GM12865 (cell line): Measurements from ENCODE around the gene GPR151.

ENCODE experiments used
- DNase-seq: peaks from one replicate; pipeline ENCODE4 v3.0.0; 2010; ENCODE audit warnings: low read depth
- H3K4me3 ChIP-seq: 2 replicates; pipeline ENCODE4 v1.5.1; 2011; ENCODE audit warnings: mild to moderate bottlenecking, low read depth, low read length, control low read depth
- TF ChIP-seq, protein P1 (sequence below): IDR thresholded peaks from 2 replicates; pipeline ENCODE4 v1.5.1; 2011; ENCODE audit warnings: low read length, control low read depth, low read depth, inconsistent platforms; ENCODE audit not compliant: insufficient read depth; ENCODE audit errors: missing control alignments

GPR151 gene

GRCh38 chr5:146482775-146483174 lies 33.2 kb downstream of the GPR151 start:
- DNase-seq = no peak
- no peak overlapping the region for H3K4me3 ChIP-seq
- TF ChIP-seq, protein P1, sequence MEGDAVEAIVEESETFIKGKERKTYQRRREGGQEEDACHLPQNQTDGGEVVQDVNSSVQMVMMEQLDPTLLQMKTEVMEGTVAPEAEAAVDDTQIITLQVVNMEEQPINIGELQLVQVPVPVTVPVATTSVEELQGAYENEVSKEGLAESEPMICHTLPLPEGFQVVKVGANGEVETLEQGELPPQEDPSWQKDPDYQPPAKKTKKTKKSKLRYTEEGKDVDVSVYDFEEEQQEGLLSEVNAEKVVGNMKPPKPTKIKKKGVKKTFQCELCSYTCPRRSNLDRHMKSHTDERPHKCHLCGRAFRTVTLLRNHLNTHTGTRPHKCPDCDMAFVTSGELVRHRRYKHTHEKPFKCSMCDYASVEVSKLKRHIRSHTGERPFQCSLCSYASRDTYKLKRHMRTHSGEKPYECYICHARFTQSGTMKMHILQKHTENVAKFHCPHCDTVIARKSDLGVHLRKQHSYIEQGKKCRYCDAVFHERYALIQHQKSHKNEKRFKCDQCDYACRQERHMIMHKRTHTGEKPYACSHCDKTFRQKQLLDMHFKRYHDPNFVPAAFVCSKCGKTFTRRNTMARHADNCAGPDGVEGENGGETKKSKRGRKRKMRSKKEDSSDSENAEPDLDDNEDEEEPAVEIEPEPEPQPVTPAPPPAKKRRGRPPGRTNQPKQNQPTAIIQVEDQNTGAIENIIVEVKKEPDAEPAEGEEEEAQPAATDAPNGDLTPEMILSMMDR = no peak

DNA sequence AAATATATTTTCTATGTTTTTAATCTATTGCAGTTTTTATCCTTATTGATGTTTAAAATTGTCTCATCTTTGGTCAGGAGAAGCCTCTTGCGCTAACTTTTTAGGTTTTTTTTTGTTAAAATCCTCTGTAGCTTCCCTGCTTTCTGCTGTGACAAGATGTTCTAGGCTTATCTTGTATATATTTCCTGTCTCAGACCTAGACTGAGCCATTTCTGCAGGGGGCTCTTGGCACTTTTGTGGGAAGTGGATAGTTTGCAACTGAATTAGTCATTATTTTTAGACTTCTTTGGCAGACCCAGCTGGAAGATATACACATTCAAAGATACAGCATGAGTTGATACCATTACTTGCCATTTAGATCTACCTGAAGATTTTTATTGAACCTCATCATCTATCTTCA lies 40.1 kb downstream of the GPR151 start:
- H3K4me3 ChIP-seq = no peak overlapping the region
- no peak for DNase-seq
- TF ChIP-seq, protein P1 = no peak

- no peak for DNase-seq
- no peak overlapping the region for H3K4me3 ChIP-seq
- TF ChIP-seq, protein P1 = peak; percentile 29
Measured at GRCh38 chr5:146475190-146475780, 40.7 kb downstream of the GPR151 start.

DNA sequence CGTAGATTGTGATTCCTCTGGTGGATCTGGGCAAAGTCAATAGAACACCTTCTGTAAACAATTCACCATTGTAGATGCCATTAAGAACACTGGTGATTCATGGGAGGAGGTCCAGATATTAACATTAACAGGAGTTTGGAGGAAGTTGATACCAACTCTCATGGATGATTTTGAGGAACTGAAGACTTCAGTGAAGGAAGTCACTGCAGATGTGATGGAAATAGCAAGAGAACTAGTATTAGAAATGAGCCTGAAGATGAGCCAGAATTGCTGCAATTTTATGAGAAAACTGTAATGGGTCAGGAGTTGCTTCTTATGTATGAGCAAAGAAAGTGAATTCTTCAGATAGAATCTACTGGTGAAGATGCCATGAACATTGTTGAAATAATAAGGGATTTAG lies 41.9 kb downstream of the GPR151 start:
- no peak overlapping the region for H3K4me3 ChIP-seq
- TF ChIP-seq, protein P1 = no peak
- DNase-seq = no peak

DNA sequence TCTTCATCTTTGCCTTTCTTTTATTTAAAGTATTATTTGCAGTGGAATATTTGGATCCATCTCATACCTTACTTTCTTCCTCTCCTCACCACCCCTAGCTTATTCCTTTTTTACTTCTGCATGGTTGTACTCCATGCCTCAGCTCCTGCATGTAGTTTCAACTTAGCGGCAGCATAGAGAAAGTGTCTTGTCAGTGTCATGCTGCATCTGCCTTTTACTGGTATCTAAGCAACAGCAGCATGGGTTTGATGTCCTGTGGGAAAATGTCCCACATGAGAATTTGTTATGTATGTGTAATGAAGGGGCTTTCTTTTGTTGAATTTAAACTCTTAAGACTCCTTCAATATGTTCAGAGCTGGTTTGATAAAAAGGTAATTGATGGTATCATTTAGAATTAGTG lies 48.2 kb downstream of the GPR151 start:
- no peak for DNase-seq
- no peak overlapping the region for H3K4me3 ChIP-seq
- TF ChIP-seq, protein P1 = no peak

DNA sequence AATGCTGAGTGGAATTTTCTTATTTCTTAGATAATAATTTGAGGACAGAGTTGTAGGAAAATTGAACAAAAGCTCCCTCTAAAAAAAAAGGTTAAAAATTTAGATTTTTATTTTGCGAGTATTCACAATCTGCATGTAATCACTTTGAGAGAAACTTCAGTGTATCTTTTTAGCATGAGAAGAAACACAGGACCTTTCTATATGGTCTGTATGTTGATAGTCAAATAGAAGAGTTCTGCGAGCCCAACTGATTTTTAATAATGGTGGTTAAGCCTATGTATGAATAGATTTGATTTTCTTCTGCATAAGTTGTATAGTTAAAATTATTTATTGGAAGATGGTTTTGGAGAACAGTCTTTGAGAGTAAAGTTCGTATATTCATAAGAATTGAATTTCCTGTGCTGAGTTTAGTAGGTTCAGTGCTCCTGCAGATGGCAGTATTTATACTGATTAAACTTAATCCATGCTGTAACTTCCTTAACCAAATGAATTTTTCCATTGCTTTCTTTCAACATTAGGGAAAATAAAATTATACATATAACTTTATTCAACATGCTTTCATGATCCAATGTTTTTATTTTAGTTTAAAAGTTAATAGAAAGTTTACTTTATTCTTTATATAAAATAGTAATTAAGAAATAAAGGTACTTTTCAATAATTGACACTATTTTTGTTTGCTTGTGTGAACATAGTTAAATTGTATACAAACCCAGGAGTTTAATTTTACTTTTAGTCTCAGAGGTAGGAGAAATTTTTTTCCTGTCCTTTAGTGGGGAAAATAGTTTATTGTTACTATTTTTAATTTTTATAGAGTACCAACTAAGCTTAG lies 49.3 kb downstream of the GPR151 start:
- DNase-seq = no peak
- TF ChIP-seq, protein P1 = no peak
- H3K4me3 ChIP-seq = no peak overlapping the region
